B cell (primary cell): ENCODE measurements around the gene EGFR. TPM values are rescaled to one million over a fixed set of nuclear protein-coding genes. Genes with fewer than 3 reads are reported as not detected.

Experiments used
- ATAC-seq: fragments of 200-7000 bp; cut with Tn5 transposase; one replicate; pipeline ENCODE4 v1.10.0; 2021; ENCODE audit warnings: low read depth, mild to moderate bottlenecking, moderate number of reproducible peaks, moderate library complexity
- CTCF ChIA-PET: fragments of 350-600 bp; sonication (Branson Sonifier 250); formaldehyde crosslinking; loops from one replicate; lab custom pipeline; 2021; ENCODE audit warnings: antibody characterized with exemption, inconsistent platforms; lab: Charles Lee
- POLR2A ChIA-PET: fragments of 350-600 bp; sonication (Branson Sonifier 250); formaldehyde crosslinking; loops from one replicate; lab custom pipeline; 2021; ENCODE audit warnings: antibody characterized with exemption; lab: Charles Lee
- DNase-seq: peaks from one replicate; pipeline ENCODE4 v3.0.0; 2013
- H2AFZ ChIP-seq: 2 replicates; pipeline ENCODE4 v1.6.1; 2012; ENCODE audit warnings: mild to moderate bottlenecking, low read depth, low read length; ENCODE audit not compliant: insufficient read depth, poor library complexity, severe bottlenecking
- H3K27ac ChIP-seq, 2 donors: 1 replicate in 1 of 2; 2 replicates in 1 of 2; pipeline ENCODE4 v1.5.1; 2012 to 2013; ENCODE audit warnings: low read length in 2 of 2, mild to moderate bottlenecking in 2 of 2, moderate library complexity in 1 of 2
- H3K27me3 ChIP-seq, 4 experiments: fragments of 200-600 bp in 1 of 4; sonication (generic) in 1 of 4; replicated peaks in 1 of 4; 1 replicate in 2 of 4; 2 replicates in 2 of 4; pipeline versions ENCODE4 v1.6.1 to v1.7.0; 2013 to 2016; ENCODE audit warnings: low read length in 3 of 4, mild to moderate bottlenecking in 2 of 4, mixed read lengths in 1 of 4, moderate library complexity in 1 of 4; ENCODE audit not compliant: insufficient read depth in 4 of 4, control insufficient read depth in 3 of 4; ENCODE audit errors: control extremely low read depth in 1 of 4
- H3K36me3 ChIP-seq, 2 experiments: replicated peaks in 1 of 2; 1 replicate in 1 of 2; 2 replicates in 1 of 2; pipeline versions ENCODE4 v1.6.1 to v1.7.1; 2013; ENCODE audit warnings: low read length in 1 of 2; ENCODE audit not compliant: insufficient read depth in 2 of 2, control insufficient read depth in 1 of 2; ENCODE audit errors: control extremely low read depth in 1 of 2, extremely low read depth in 1 of 2
- H3K4me1 ChIP-seq, 2 donors: fragments of 200-600 bp in 1 of 2; sonication (generic) in 1 of 2; 1 replicate in 1 of 2; 2 replicates in 1 of 2; pipeline versions ENCODE4 v1.5.1 to v1.6.1; 2013 to 2017; ENCODE audit warnings: low read length in 2 of 2; ENCODE audit not compliant: control insufficient read depth in 2 of 2, insufficient read depth in 2 of 2
- H3K4me2 ChIP-seq: replicated peaks from 2 replicates; pipeline ENCODE3; 2012; ENCODE audit warnings: mild to moderate bottlenecking, low read depth, low read length; ENCODE audit not compliant: poor library complexity, severe bottlenecking
- H3K4me3 ChIP-seq, 5 experiments: fragments of 200-600 bp in 1 of 5; sonication (generic) in 1 of 5; 1 replicate in 3 of 5; 2 replicates in 2 of 5; pipeline versions ENCODE4 v1.5.1 to v1.7.0; 2011 to 2016; ENCODE audit warnings: low read length in 4 of 5, mild to moderate bottlenecking in 4 of 5, low read depth in 2 of 5, control low read depth in 1 of 5, moderate library complexity in 1 of 5; ENCODE audit not compliant: insufficient read depth in 1 of 5; ENCODE audit errors: control extremely low read depth in 1 of 5, extremely low read depth in 1 of 5
- H3K79me2 ChIP-seq: fragments of 200-600 bp; sonication (generic); one replicate; pipeline ENCODE4 v1.6.0; 2016; ENCODE audit warnings: low read length; ENCODE audit not compliant: control insufficient read depth, insufficient read depth
- H3K9ac ChIP-seq: fragments of 200-600 bp; sonication (generic); 2 replicates; pipeline ENCODE4 v1.6.1; 2017; ENCODE audit warnings: mild to moderate bottlenecking, low read length, moderate library complexity
- H3K9me3 ChIP-seq, 3 donors: one replicate each; pipeline versions ENCODE4 v1.6.1 to v1.7.1; 2013; ENCODE audit warnings: low read length in 2 of 3; ENCODE audit not compliant: control insufficient read depth in 2 of 3, insufficient read depth in 1 of 3; ENCODE audit errors: control extremely low read depth in 1 of 3
- H4K20me1 ChIP-seq: 2 replicates; pipeline ENCODE4 v1.6.0; 2012; ENCODE audit warnings: mild to moderate bottlenecking, low read length; ENCODE audit not compliant: insufficient read depth, control insufficient read depth, poor library complexity, severe bottlenecking
- H3K27ac Mint-ChIP-seq: one replicate; pipeline ENCODE4 v1.8.0; 2021; ENCODE audit warnings: mixed read lengths
- H3K27me3 Mint-ChIP-seq: one replicate; pipeline ENCODE4 v1.8.0; 2021; ENCODE audit warnings: mixed read lengths
- H3K4me1 Mint-ChIP-seq: one replicate; pipeline ENCODE4 v1.8.0; 2021; ENCODE audit warnings: mixed read lengths
- H3K4me3 Mint-ChIP-seq: one replicate; pipeline ENCODE4 v1.8.0; 2021; ENCODE audit warnings: mixed read lengths
- H3K9me3 Mint-ChIP-seq: one replicate; pipeline ENCODE4 v1.8.0; 2022; ENCODE audit warnings: mixed read lengths; ENCODE audit not compliant: insufficient read depth
- CTCF ChIP-seq: fragments of 200-600 bp; IDR thresholded peaks from one replicate; pipeline ENCODE4 v1.8.0; 2022; ENCODE audit warnings: antibody characterized with exemption, mild to moderate bottlenecking
- EZH2 ChIP-seq: IDR thresholded peaks from 2 replicates; pipeline ENCODE4 v1.6.1; 2012; ENCODE audit warnings: borderline replicate concordance, low read depth, mild to moderate bottlenecking, moderate library complexity, low read length; ENCODE audit not compliant: insufficient read depth, poor library complexity, severe bottlenecking
- WGBS: methylation state at CpG from one replicate; pipeline ENCODE4 v1.1.5; 2013; ENCODE audit warnings: missing lambda C conversion rate; ENCODE audit not compliant: insufficient coverage; 5-methylcytosine and 5-hydroxymethylcytosine counted together
- intact Hi-C: fragments of 100-400 bp; cut with micrococcal nuclease; formaldehyde crosslinking; loops from one replicate; pipeline ENCODE4 v1.10.0; 2022
- polyA plus RNA-seq: library from polyadenylated mRNA; depleted of rRNA; stranded (reverse); fragments of >200 nt; gene quantifications from 2 replicates; pipeline ENCODE4 v1.2.3, GENCODE V29; 2012
- total RNA-seq, 2 donors: library from RNA; stranded (reverse); fragments of 120-200 nt in 1 of 2; gene quantifications; 1 replicate in 1 of 2; 2 replicates in 1 of 2; pipeline versions ENCODE4 v1.2.3 to v1.2.4, GENCODE V29; 2013 to 2022

The EGFR gene
- total and polyA plus RNA-seq, 2 donors (not counting 1 experiment from before 2014, with no cell fraction given), result not detected

- Histone ChIP-seq H3K27ac (no peak overlapping the region), H3K9ac (no peak overlapping the region), H3K27me3 (peaks cover 0 to 7% (median 0%) of the 10 kb centered on the region in 4 experiments), H3K4me3 (no peak overlapping the region), H3K36me3 (no peaks in the 10 kb centered on the region), H3K4me1 (no peaks in the 10 kb centered on the region), H3K4me2 (no peak overlapping the region), H3K9me3 (peaks cover 0 to 15% (median 0%) of the 10 kb centered on the region in 3 donors), H4K20me1 (no peaks in the 10 kb centered on the region), H3K79me2 (no peaks in the 10 kb centered on the region), H2AFZ (no peak overlapping the region)
- TF ChIP-seq CTCF (no peak), EZH2 (no peak)
- ChIA-PET POLR2A (no interaction called here), CTCF (interaction anchor here (3.2 kb wide), 1 partner anchor 18 kb away, joined by 15 read pairs; no protein-coding TSS in a partner anchor)
- DNase-seq (no peak), ATAC-seq (no peak)
- Mint-ChIP-seq H3K27ac (no peak overlapping the region), H3K9me3 (no peaks in the 10 kb centered on the region), H3K4me3 (no peak overlapping the region), H3K4me1 (no peaks in the 10 kb centered on the region), H3K27me3 (peaks cover 20% of the 10 kb centered on the region)
- intact Hi-C loops, result no loop called here
- 87% methylated on average over 8 of the region's 8 CpGs for WGBS
Measured at GRCh38 chr7:55236476-55236875, 217.7 kb downstream of the EGFR start.

DNA sequence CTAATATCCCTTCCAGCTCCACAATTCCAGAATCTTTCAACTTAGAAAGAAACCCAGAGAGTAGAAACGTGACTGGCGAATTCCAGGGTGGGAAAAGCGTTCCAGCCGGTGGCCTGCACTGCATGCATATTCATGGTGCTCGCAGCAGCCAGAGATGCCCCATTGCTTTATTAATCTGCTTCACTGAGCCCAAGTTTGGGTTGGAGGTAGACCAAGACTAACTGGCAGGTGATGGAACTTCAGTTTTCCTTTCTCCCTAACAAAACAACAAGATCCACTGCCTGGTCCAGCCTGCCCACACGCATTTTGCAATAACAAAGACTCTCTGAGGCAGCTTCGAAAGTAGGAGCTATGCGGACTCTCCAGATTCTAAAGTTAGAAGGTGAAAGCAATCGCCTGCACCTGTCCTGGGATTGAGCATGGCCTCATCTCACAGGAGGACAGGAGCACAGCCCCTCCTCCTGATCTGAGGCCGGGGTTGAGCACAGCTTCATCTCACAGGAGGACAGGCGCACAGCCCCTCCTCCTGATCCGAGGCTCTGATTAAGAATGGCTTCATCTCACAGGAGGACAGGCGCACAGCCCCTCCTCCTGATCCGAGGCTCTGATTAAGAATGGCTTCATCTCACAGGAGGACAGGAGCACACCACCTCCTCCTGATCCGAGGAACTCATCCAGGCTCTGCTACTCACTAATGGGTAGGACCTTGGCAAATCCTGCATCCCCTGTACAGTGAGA lies 218.5 kb downstream of the EGFR start:
- ChIA-PET CTCF (interaction anchor here (3.2 kb wide), 1 partner anchor 18 kb away, joined by 15 read pairs; no protein-coding TSS in a partner anchor), POLR2A (no interaction called here)
- no peak for ATAC-seq
- Histone ChIP-seq H3K9me3 (peaks cover 0 to 15% (median 0%) of the 10 kb centered on the region in 3 donors), H3K27me3 (peaks cover 0 to 7% (median 0%) of the 10 kb centered on the region in 4 experiments), H4K20me1 (no peaks in the 10 kb centered on the region), H3K4me1 (no peaks in the 10 kb centered on the region), H2AFZ (no peak overlapping the region), H3K9ac (no peak overlapping the region), H3K4me3 (no peak overlapping the region), H3K27ac (no peak overlapping the region), H3K4me2 (no peak overlapping the region), H3K79me2 (no peaks in the 10 kb centered on the region), H3K36me3 (no peaks in the 10 kb centered on the region)
- TF ChIP-seq EZH2 (no peak), CTCF (no peak)
- DNase-seq, result no peak
- H3K27me3 Mint-ChIP-seq, result peaks cover 18% of the 10 kb centered on the region
- no peak overlapping the region for H3K4me3 Mint-ChIP-seq
- WGBS, result 85% methylated on average over 11 of the region's 15 CpGs
- intact Hi-C loops, result no loop called here
- H3K4me1 Mint-ChIP-seq, result no peaks in the 10 kb centered on the region
- no peaks in the 10 kb centered on the region for H3K9me3 Mint-ChIP-seq
- H3K27ac Mint-ChIP-seq, result no peak overlapping the region
